Measurements from ENCODE around the gene NFATC3.
"Not testable (repeated sequence)": the region's sequence is repeated elsewhere in the genome, so short reads cannot be mapped to it uniquely, and the experiment has no call there.

Gene NFATC3

GRCh38 chr16:68113059-68113761 is 28.0 kb downstream of the NFATC3 start:
- Histone ChIP-seq H4K20me1 (peaks cover 97% of the 10 kb centered on the region), H3K4me3 (no peak overlapping the region), H3K4me2 (no peak overlapping the region)

GRCh38 chr16:68113765-68114240 is 28.6 kb downstream of the NFATC3 start:
- H3K27ac ChIP-seq = no peak overlapping the region
- no peaks in the 10 kb centered on the region for H3K4me1 ChIP-seq
- H3K4me2 ChIP-seq = no peak overlapping the region
- H3K9me3 ChIP-seq = peaks cover 44% of the 10 kb centered on the region
- peaks cover 20% of the 10 kb centered on the region for H3K36me3 ChIP-seq
- TF ChIP-seq Cebpa-rat (IDR thresholded peaks at IDR 0.05) = no peak
- no peaks in the 10 kb centered on the region for H3K27me3 ChIP-seq
- no peak overlapping the region for H3K9ac ChIP-seq
- peaks cover 99% of the 10 kb centered on the region for H4K20me1 ChIP-seq
- H3K4me3 ChIP-seq = no peak overlapping the region

More at GRCh38 chr16:68113059-68113761, 28.0 kb downstream of the NFATC3 start:
- peaks cover 50% of the 10 kb centered on the region for H3K9me3 ChIP-seq
- no peaks in the 10 kb centered on the region for H3K4me1 ChIP-seq
- no peak for TF ChIP-seq Cebpa-rat (IDR thresholded peaks at IDR 0.05)
- peaks cover 20% of the 10 kb centered on the region for H3K36me3 ChIP-seq
- no peaks in the 10 kb centered on the region for H3K27me3 ChIP-seq
- H3K27ac ChIP-seq = no peak overlapping the region
- H3K9ac ChIP-seq = no peak overlapping the region

- peaks cover 20% of the 10 kb centered on the region for H3K36me3 ChIP-seq
- not testable (repeated sequence) for H3K9ac ChIP-seq, H3K4me3 ChIP-seq, H3K27ac ChIP-seq, H3K4me2 ChIP-seq, H3K27me3 ChIP-seq, H3K4me1 ChIP-seq
- peaks cover 99% of the 10 kb centered on the region for H4K20me1 ChIP-seq
- peaks cover 32% of the 10 kb centered on the region for H3K9me3 ChIP-seq
Observed at GRCh38 chr16:68114939-68115338, 29.8 kb downstream of the NFATC3 start.

- no peak overlapping the region for H3K4me3 ChIP-seq
- H3K27me3 ChIP-seq = no peaks in the 10 kb centered on the region
- TF ChIP-seq Cebpa-rat (IDR thresholded peaks at IDR 0.05) = no peak
- no peak overlapping the region for H3K4me2 ChIP-seq
- peaks cover 17% of the 10 kb centered on the region; the same call in 1 of the 2 replicates for H3K36me3 ChIP-seq
- H3K27ac ChIP-seq = no peak overlapping the region
- no peak overlapping the region for H3K9ac ChIP-seq
- H3K9me3 ChIP-seq = peaks cover 23% of the 10 kb centered on the region
- peaks cover 100% of the 10 kb centered on the region for H4K20me1 ChIP-seq
- no peaks in the 10 kb centered on the region for H3K4me1 ChIP-seq
Observed at GRCh38 chr16:68115851-68116250, 30.7 kb downstream of the NFATC3 start.

- Histone ChIP-seq H4K20me1 (peaks cover 100% of the 10 kb centered on the region), H3K36me3 (peaks cover 14% of the 10 kb centered on the region; the same call in 1 of the 2 replicates), H3K4me2 (no peak overlapping the region), H3K4me1 (no peaks in the 10 kb centered on the region), H3K9me3 (peaks cover 18% of the 10 kb centered on the region), H3K27me3 (no peaks in the 10 kb centered on the region), H3K9ac (no peak overlapping the region), H3K27ac (no peak overlapping the region), H3K4me3 (no peak overlapping the region)
- TF ChIP-seq Cebpa-rat (IDR thresholded peaks at IDR 0.05) = no peak
Observed at GRCh38 chr16:68116256-68116867, 31.2 kb downstream of the NFATC3 start.

GRCh38 chr16:68117884-68118283 is 32.7 kb downstream of the NFATC3 start:
- Histone ChIP-seq H3K4me2 (no peak overlapping the region), H3K27ac (no peak overlapping the region), H3K9ac (no peak overlapping the region), H3K4me3 (no peak overlapping the region), H3K36me3 (peaks cover 20% of the 10 kb centered on the region), H4K20me1 (peaks cover 100% of the 10 kb centered on the region), H3K27me3 (no peaks in the 10 kb centered on the region), H3K9me3 (0 out of 2 replicates have a peak, but pooled peaks cover 4% of the 10 kb centered on the region), H3K4me1 (no peaks in the 10 kb centered on the region)
- no peak for TF ChIP-seq Cebpa-rat (IDR thresholded peaks at IDR 0.05)

- not testable (repeated sequence) for H3K4me3 ChIP-seq, H3K4me1 ChIP-seq, H3K27me3 ChIP-seq, H3K27ac ChIP-seq, H3K9me3 ChIP-seq, H3K4me2 ChIP-seq, H3K9ac ChIP-seq
- Histone ChIP-seq H4K20me1 (peaks cover 100% of the 10 kb centered on the region), H3K36me3 (peaks cover 18% of the 10 kb centered on the region)
Observed at GRCh38 chr16:68118954-68119353, 33.8 kb downstream of the NFATC3 start.

- not testable (repeated sequence) for H3K4me2 ChIP-seq, H3K27ac ChIP-seq, H3K4me1 ChIP-seq, H3K9me3 ChIP-seq, H3K4me3 ChIP-seq, H3K27me3 ChIP-seq, H3K9ac ChIP-seq
- peaks cover 99% of the 10 kb centered on the region for H4K20me1 ChIP-seq
- peaks cover 23% of the 10 kb centered on the region for H3K36me3 ChIP-seq
Observed at GRCh38 chr16:68120496-68120895, 35.3 kb downstream of the NFATC3 start.

- Histone ChIP-seq H3K4me3 (no peak overlapping the region), H3K36me3 (peaks cover 57% of the 10 kb centered on the region), H3K27ac (no peak overlapping the region), H4K20me1 (peaks cover 96% of the 10 kb centered on the region), H3K4me1 (no peaks in the 10 kb centered on the region; the same call in 1 of the 2 replicates), H3K9ac (no peak overlapping the region), H3K4me2 (no peak overlapping the region), H3K27me3 (no peaks in the 10 kb centered on the region), H3K9me3 (no peaks in the 10 kb centered on the region)
- no peak for TF ChIP-seq Cebpa-rat (IDR thresholded peaks at IDR 0.05)
Observed at GRCh38 chr16:68126395-68126794, 41.2 kb downstream of the NFATC3 start.

- H3K27ac ChIP-seq = no peak overlapping the region
- no peak overlapping the region for H3K4me3 ChIP-seq
- no peaks in the 10 kb centered on the region for H3K9me3 ChIP-seq
- H3K9ac ChIP-seq = no peak overlapping the region
- peaks cover 59% of the 10 kb centered on the region for H3K36me3 ChIP-seq
- H3K27me3 ChIP-seq = no peaks in the 10 kb centered on the region
- peaks cover 96% of the 10 kb centered on the region for H4K20me1 ChIP-seq
- H3K4me1 ChIP-seq = no peaks in the 10 kb centered on the region; the same call in 1 of the 2 replicates
- no peak overlapping the region for H3K4me2 ChIP-seq
- no peak for TF ChIP-seq Cebpa-rat (IDR thresholded peaks at IDR 0.05)
Observed at GRCh38 chr16:68128577-68129305, 43.6 kb downstream of the NFATC3 start.

Measured in BLaER1 (cell line).